GM13976 (cell line): ENCODE data around the gene LMO3.

ENCODE experiments used
- DNase-seq: peaks from one replicate; pipeline ENCODE4 v3.0.0; 2012; ENCODE audit warnings: low spot score
- CTCF ChIP-seq: IDR thresholded peaks from 2 replicates; pipeline ENCODE4 v1.5.1; 2012; ENCODE audit warnings: borderline replicate concordance, mild to moderate bottlenecking; ENCODE audit not compliant: insufficient read depth; ENCODE audit errors: extremely low read depth, missing control alignments, control extremely low read depth
- in situ Hi-C: fragments of 300-500 bp; cut with MboI; formaldehyde crosslinking; loops from one replicate; pipeline ENCODE4 v1.12.0; 2022; ENCODE audit warnings: low sequenced_read_pairs, mixed read lengths, inconsistent platforms; ENCODE audit not compliant: unreplicated experiment

The LMO3 gene

GRCh38 chr12:16590645-16591044, 15.3 kb downstream of the LMO3 start:
- in situ Hi-C loops, result no loop called here
- TF ChIP-seq CTCF, result no peak
- DNase-seq, result no peak

- no peak for DNase-seq
- TF ChIP-seq CTCF, result no peak
- in situ Hi-C loops, result no loop called here
Observed at GRCh38 chr12:16588812-16589211, 17.1 kb downstream of the LMO3 start.

- in situ Hi-C loops, result no loop called here
- DNase-seq, result no peak
- no peak for TF ChIP-seq CTCF
Observed at GRCh38 chr12:16587514-16587913, 18.4 kb downstream of the LMO3 start.

GRCh38 chr12:16587110-16587453, 18.9 kb downstream of the LMO3 start:
- TF ChIP-seq CTCF, result no peak
- in situ Hi-C loops, result no loop called here
- DNase-seq, result no peak

GRCh38 chr12:16586350-16587109, 19.4 kb downstream of the LMO3 start:
- no peak for DNase-seq
- no peak for TF ChIP-seq CTCF
- in situ Hi-C loops, result no loop called here

- DNase-seq, result no peak
- in situ Hi-C loops, result no loop called here
- no peak for TF ChIP-seq CTCF
Observed at GRCh38 chr12:16585781-16586180, 20.2 kb downstream of the LMO3 start.
